GM23338 (cell line): ENCODE measurements around the gene TMEM94. TPM values are rescaled to one million over a fixed set of nuclear protein-coding genes. Genes with fewer than 3 reads are reported as not detected.

ENCODE experiments used
- ATAC-seq: fragments of 200-7000 bp; cut with Tn5 transposase; 3 replicates; pipeline ENCODE4 v1.9.1; 2020
- DNase-seq: peaks from one replicate; pipeline ENCODE4 v3.0.0-alpha.2; 2015; ENCODE audit warnings: low spot score
- H2AFZ ChIP-seq: fragments of 200-600 bp; sonication (generic); 2 replicates; pipeline ENCODE4 v1.8.0; 2016; ENCODE audit warnings: antibody characterized with exemption, mild to moderate bottlenecking, moderate library complexity
- H3F3A ChIP-seq: fragments of 200-600 bp; sonication (generic); replicated peaks from 2 replicates; pipeline ENCODE4 v1.8.0; 2017; ENCODE audit warnings: antibody characterized with exemption, mixed run types, low read depth
- H3K27ac ChIP-seq: fragments of 200-600 bp; sonication (generic); 2 replicates; pipeline ENCODE4 v1.6.1; 2016; ENCODE audit warnings: low read depth
- H3K27me3 ChIP-seq: fragments of 200-600 bp; sonication (generic); 2 replicates; pipeline ENCODE4 v1.8.0; 2016; ENCODE audit warnings: mild to moderate bottlenecking, mixed run types, moderate library complexity; ENCODE audit not compliant: insufficient read depth
- H3K36me3 ChIP-seq: fragments of 200-600 bp; sonication (generic); 2 replicates; pipeline ENCODE4 v1.8.0; 2016; ENCODE audit warnings: mild to moderate bottlenecking; ENCODE audit not compliant: insufficient read depth
- H3K4me1 ChIP-seq: fragments of 200-600 bp; sonication (generic); 2 replicates; pipeline ENCODE4 v1.8.0; 2016; ENCODE audit warnings: mild to moderate bottlenecking, moderate library complexity; ENCODE audit not compliant: insufficient read depth
- H3K4me2 ChIP-seq: fragments of 200-600 bp; sonication (generic); 2 replicates; pipeline ENCODE4 v1.7.1; 2017; ENCODE audit warnings: mixed run types
- H3K4me3 ChIP-seq: fragments of 200-600 bp; sonication (generic); 2 replicates; pipeline ENCODE4 v1.6.1; 2016; ENCODE audit warnings: mixed run types
- H3K79me2 ChIP-seq: fragments of 200-600 bp; sonication (generic); replicated peaks from 2 replicates; pipeline ENCODE4 v1.8.0; 2017; ENCODE audit warnings: mild to moderate bottlenecking; ENCODE audit not compliant: insufficient read depth
- H3K9me2 ChIP-seq: fragments of 200-600 bp; sonication (generic); 2 replicates; pipeline ENCODE4 v1.8.0; 2017; ENCODE audit not compliant: insufficient read depth
- H4K20me1 ChIP-seq: fragments of 200-600 bp; sonication (generic); replicated peaks from 2 replicates; pipeline ENCODE4 v1.8.0; 2017; ENCODE audit warnings: mild to moderate bottlenecking; ENCODE audit not compliant: insufficient read depth
- H3K27ac Mint-ChIP-seq: 2 replicates; pipeline ENCODE4 v1.8.0; 2020; ENCODE audit warnings: inconsistent platforms, mild to moderate bottlenecking, moderate library complexity, mixed read lengths
- H3K27me3 Mint-ChIP-seq: 3 replicates; pipeline ENCODE4 v1.8.0; 2022; ENCODE audit warnings: low read depth, mild to moderate bottlenecking, moderate library complexity, mixed read lengths, inconsistent platforms; ENCODE audit not compliant: insufficient read depth, poor library complexity
- H3K36me3 Mint-ChIP-seq: 3 replicates; pipeline ENCODE4 v1.8.0; 2021; ENCODE audit warnings: low read depth, mild to moderate bottlenecking, inconsistent platforms, moderate library complexity, mixed read lengths
- H3K4me1 Mint-ChIP-seq: 3 replicates; pipeline ENCODE4 v1.8.0; 2020; ENCODE audit warnings: mild to moderate bottlenecking, inconsistent platforms, mixed read lengths
- H3K4me3 Mint-ChIP-seq: 3 replicates; pipeline ENCODE4 v1.8.0; 2021; ENCODE audit warnings: moderate library complexity, mild to moderate bottlenecking, inconsistent platforms, mixed read lengths
- H3K9me3 Mint-ChIP-seq: 3 replicates; pipeline ENCODE4 v1.8.0; 2020; ENCODE audit warnings: moderate library complexity, mild to moderate bottlenecking, inconsistent platforms, mixed read lengths
- CREB1 ChIP-seq: fragments of 250-450 bp; sonication (Bioruptor Pico); IDR thresholded peaks from 2 replicates; pipeline ENCODE4 v1.5.0; 2020; ENCODE audit warnings: low read depth, mild to moderate bottlenecking, moderate library complexity
- CTCF ChIP-seq, 2 experiments: fragments of 200-600 bp in 1 of 2; sonication (generic) in 1 of 2; conservative IDR thresholded peaks; 2 replicates each; pipeline versions ENCODE4 v1.5.1 to v1.6.1; 2016 to 2017; ENCODE audit warnings: antibody characterized with exemption in 2 of 2, low read depth in 2 of 2, mild to moderate bottlenecking in 2 of 2, moderate library complexity in 1 of 2
- ETS1 ChIP-seq: IDR thresholded peaks from 2 replicates; pipeline ENCODE4 v1.6.1; 2016; ENCODE audit warnings: antibody characterized with exemption
- EZH2 ChIP-seq: fragments of 200-600 bp; sonication (generic); IDR thresholded peaks from one replicate; pipeline ENCODE4 v1.8.0; 2017; ENCODE audit warnings: antibody characterized with exemption, mild to moderate bottlenecking, low read depth; ENCODE audit not compliant: unreplicated experiment
- EZH2phosphoT487 ChIP-seq: fragments of 200-600 bp; sonication (generic); IDR thresholded peaks from one replicate; pipeline ENCODE4 v1.8.1; 2018; ENCODE audit warnings: antibody characterized with exemption; ENCODE audit not compliant: unreplicated experiment
- JUNB ChIP-seq: IDR thresholded peaks from one replicate; pipeline ENCODE4 v1.6.1; 2016; ENCODE audit warnings: antibody characterized with exemption; ENCODE audit not compliant: unreplicated experiment
- NANOG ChIP-seq: IDR thresholded peaks from 2 replicates; pipeline ENCODE4 v1.6.1; 2016; ENCODE audit warnings: antibody characterized with exemption, borderline replicate concordance
- POLR2AphosphoS5 ChIP-seq: IDR thresholded peaks from 2 replicates; pipeline ENCODE4 v1.6.1; 2016; ENCODE audit warnings: antibody characterized with exemption, low read depth
- REST ChIP-seq: IDR thresholded peaks from one replicate; pipeline ENCODE4 v1.6.1; 2018; ENCODE audit warnings: antibody characterized with exemption; ENCODE audit not compliant: unreplicated experiment
- STAT1 ChIP-seq: IDR thresholded peaks from one replicate; pipeline ENCODE4 v1.6.1; 2016; ENCODE audit warnings: antibody characterized with exemption; ENCODE audit not compliant: unreplicated experiment
- ZNF114 ChIP-seq: fragments of 250-450 bp; sonication (Bioruptor Pico); IDR thresholded peaks from 2 replicates; pipeline ENCODE4 v1.5.0; 2020; ENCODE audit warnings: mild to moderate bottlenecking, moderate library complexity
- ZNF331 ChIP-seq: fragments of 250-450 bp; sonication (Bioruptor Pico); IDR thresholded peaks from 2 replicates; pipeline ENCODE4 v1.5.0; 2020; ENCODE audit warnings: low read depth, mild to moderate bottlenecking, moderate library complexity
- ZNF462 ChIP-seq: fragments of 250-450 bp; sonication (Bioruptor Pico); IDR thresholded peaks from 2 replicates; pipeline ENCODE4 v1.5.0; 2020; ENCODE audit warnings: mild to moderate bottlenecking, moderate library complexity
- polyA plus RNA-seq: library from polyadenylated mRNA; unstranded; fragments of >200 nt; fragmentation: Nextera tagmentation; extraction: Ambion mirVana; gene quantifications from 2 replicates; pipeline ENCODE4 v1.2.1, GENCODE V29; 2016
- total RNA-seq: library from RNA; depleted of rRNA; stranded (reverse); fragments of >200 nt; shearing (Covaris generic); gene quantifications from 2 replicates; pipeline ENCODE4 v1.2.3, GENCODE V29; 2014

Gene TMEM94
- total and polyA plus RNA-seq, 2 experiments from 2014 or later: 24.0 to 66.0 TPM

DNA sequence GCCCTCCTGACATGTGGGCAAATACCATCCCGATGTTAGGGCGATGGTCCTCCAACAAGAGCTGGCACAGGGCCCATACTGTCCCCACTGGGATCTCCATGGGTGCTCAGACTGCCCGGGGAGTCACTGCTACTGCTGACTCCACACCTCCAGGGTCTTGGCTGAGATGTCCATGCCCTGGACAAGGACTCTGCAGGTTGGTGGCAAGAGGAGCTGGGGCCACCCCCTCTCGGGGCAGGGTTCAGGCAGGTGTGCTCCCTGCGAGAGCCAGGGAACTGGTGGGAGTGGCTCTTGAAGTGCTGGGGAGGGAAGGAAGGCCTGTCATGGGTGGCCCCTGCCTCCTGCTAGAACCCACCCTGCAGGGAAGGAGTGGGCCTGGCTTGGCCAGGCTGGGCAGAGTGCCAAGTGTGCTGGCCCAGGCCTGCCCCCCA lies 52.5 kb downstream of the TMEM94 start:
- Histone ChIP-seq H3K4me3 (no peak overlapping the region), H3K4me1 (no peaks in the 10 kb centered on the region), H3K4me2 (no peak overlapping the region), H3F3A (no peaks in the 10 kb centered on the region), H3K27me3 (no peaks in the 10 kb centered on the region), H3K79me2 (peaks cover 23% of the 10 kb centered on the region), H3K27ac (no peak overlapping the region), H3K9me2 (no peaks in the 10 kb centered on the region), H2AFZ (no peak overlapping the region), H4K20me1 (no peaks in the 10 kb centered on the region; the same call in 1 of the 2 replicates), H3K36me3 (no peaks in the 10 kb centered on the region)
- TF ChIP-seq NANOG (no peak), EZH2 (no peak), EZH2phosphoT487 (no peak), POLR2AphosphoS5 (no peak), JUNB (no peak), ETS1 (no peak), CTCF (conservative IDR thresholded peaks at IDR 0.05; ENCODE audit: low read depth in 2 of 2) (no peak), CREB1 (CRISPR knock-in tag) (no peak), ZNF331 (CRISPR knock-in tag) (no peak), ZNF462 (CRISPR knock-in tag) (no peak), REST (no peak), ZNF114 (CRISPR knock-in tag) (no peak), STAT1 (no peak)
- DNase-seq (no peak), ATAC-seq (no peak)
- no peaks in the 10 kb centered on the region for H3K9me3 Mint-ChIP-seq
- no peak overlapping the region for H3K27ac Mint-ChIP-seq
- peaks cover 16% of the 10 kb centered on the region for H3K36me3 Mint-ChIP-seq
- peaks cover 11% of the 10 kb centered on the region for H3K27me3 Mint-ChIP-seq
- H3K4me3 Mint-ChIP-seq: no peak overlapping the region
- peaks cover 7% of the 10 kb centered on the region for H3K4me1 Mint-ChIP-seq
